ENCODE data around the gene CDH26. TPM values are rescaled to one million over a fixed set of nuclear protein-coding genes. Genes with fewer than 3 reads are reported as not detected.

The CDH26 gene
- total and polyA plus RNA-seq, 2 experiments from 2014 or later: 2.0 TPM

- TF ChIP-seq, protein P1, sequence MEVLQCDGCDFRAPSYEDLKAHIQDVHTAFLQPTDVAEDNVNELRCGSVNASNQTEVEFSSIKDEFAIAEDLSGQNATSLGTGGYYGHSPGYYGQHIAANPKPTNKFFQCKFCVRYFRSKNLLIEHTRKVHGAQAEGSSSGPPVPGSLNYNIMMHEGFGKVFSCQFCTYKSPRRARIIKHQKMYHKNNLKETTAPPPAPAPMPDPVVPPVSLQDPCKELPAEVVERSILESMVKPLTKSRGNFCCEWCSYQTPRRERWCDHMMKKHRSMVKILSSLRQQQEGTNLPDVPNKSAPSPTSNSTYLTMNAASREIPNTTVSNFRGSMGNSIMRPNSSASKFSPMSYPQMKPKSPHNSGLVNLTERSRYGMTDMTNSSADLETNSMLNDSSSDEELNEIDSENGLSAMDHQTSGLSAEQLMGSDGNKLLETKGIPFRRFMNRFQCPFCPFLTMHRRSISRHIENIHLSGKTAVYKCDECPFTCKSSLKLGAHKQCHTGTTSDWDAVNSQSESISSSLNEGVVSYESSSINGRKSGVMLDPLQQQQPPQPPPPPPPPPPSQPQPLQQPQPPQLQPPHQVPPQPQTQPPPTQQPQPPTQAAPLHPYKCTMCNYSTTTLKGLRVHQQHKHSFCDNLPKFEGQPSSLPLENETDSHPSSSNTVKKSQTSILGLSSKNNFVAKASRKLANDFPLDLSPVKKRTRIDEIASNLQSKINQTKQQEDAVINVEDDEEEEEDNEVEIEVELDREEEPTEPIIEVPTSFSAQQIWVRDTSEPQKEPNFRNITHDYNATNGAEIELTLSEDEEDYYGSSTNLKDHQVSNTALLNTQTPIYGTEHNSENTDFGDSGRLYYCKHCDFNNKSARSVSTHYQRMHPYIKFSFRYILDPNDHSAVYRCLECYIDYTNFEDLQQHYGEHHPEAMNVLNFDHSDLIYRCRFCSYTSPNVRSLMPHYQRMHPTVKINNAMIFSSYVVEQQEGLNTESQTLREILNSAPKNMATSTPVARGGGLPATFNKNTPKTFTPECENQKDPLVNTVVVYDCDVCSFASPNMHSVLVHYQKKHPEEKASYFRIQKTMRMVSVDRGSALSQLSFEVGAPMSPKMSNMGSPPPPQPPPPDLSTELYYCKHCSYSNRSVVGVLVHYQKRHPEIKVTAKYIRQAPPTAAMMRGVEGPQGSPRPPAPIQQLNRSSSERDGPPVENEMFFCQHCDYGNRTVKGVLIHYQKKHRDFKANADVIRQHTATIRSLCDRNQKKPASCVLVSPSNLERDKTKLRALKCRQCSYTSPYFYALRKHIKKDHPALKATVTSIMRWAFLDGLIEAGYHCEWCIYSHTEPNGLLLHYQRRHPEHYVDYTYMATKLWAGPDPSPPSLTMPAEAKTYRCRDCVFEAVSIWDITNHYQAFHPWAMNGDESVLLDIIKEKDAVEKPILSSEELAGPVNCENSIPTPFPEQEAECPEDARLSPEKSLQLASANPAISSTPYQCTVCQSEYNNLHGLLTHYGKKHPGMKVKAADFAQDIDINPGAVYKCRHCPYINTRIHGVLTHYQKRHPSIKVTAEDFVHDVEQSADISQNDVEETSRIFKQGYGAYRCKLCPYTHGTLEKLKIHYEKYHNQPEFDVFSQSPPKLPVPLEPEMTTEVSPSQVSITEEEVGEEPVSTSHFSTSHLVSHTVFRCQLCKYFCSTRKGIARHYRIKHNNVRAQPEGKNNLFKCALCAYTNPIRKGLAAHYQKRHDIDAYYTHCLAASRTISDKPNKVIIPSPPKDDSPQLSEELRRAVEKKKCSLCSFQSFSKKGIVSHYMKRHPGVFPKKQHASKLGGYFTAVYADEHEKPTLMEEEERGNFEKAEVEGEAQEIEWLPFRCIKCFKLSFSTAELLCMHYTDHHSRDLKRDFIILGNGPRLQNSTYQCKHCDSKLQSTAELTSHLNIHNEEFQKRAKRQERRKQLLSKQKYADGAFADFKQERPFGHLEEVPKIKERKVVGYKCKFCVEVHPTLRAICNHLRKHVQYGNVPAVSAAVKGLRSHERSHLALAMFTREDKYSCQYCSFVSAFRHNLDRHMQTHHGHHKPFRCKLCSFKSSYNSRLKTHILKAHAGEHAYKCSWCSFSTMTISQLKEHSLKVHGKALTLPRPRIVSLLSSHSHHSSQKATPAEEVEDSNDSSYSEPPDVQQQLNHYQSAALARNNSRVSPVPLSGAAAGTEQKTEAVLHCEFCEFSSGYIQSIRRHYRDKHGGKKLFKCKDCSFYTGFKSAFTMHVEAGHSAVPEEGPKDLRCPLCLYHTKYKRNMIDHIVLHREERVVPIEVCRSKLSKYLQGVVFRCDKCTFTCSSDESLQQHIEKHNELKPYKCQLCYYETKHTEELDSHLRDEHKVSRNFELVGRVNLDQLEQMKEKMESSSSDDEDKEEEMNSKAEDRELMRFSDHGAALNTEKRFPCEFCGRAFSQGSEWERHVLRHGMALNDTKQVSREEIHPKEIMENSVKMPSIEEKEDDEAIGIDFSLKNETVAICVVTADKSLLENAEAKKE (CRISPR knock-in tag; IDR thresholded peaks at IDR 0.05): no peak
- TF ChIP-seq EZH2 (IDR thresholded peaks at IDR 0.05; ENCODE audit: low read depth, unreplicated experiment) (no peak), CTCF (conservative IDR thresholded peaks at IDR 0.05; ENCODE audit: low read depth in 2 of 2) (no peak), ETS1 (IDR thresholded peaks at IDR 0.05) (no peak), STAT1 (IDR thresholded peaks at IDR 0.05; ENCODE audit: unreplicated experiment) (no peak)
Observed at GRCh38 chr20:60046011-60046413, 87.8 kb downstream of the CDH26 start (continued).

DNA sequence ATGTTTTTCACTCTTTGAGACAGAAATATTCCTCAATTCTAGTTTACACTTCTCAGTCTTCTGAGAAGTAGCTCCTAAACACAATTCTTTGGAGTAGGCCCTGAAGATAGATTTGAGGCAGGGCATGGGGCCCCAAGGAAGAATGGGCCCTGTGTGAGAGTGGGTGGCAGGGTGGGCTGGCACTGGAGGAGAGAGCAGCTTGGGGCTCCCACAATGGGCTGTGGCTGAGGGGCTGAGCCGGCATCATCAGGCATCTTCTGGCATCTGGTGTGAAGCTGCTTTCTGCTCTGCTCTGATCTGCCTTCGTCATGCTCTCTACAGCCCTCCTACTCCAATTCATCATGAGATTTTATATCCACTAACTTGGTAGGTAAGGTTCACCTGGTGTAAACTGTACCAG, 88.2 kb downstream of the CDH26 start:
- no peaks in the 10 kb centered on the region for H3F3A ChIP-seq (replicated peaks; ENCODE audit: low read depth)
- Mint-ChIP-seq H3K27me3 (ENCODE audit: insufficient read depth, low read depth, poor library complexity) (peaks cover 9% of the 10 kb centered on the region), H3K27ac (no peak overlapping the region), H3K4me3 (no peak overlapping the region), H3K4me1 (peaks cover 4% of the 10 kb centered on the region; the same call in 2 of the 3 replicates), H3K9me3 (no peaks in the 10 kb centered on the region; the same call in 2 of the 3 replicates), H3K36me3 (ENCODE audit: low read depth) (no peaks in the 10 kb centered on the region)
- no peaks in the 10 kb centered on the region for H3K79me2 ChIP-seq (replicated peaks; ENCODE audit: insufficient read depth)
- no peaks in the 10 kb centered on the region for H3K27me3 ChIP-seq (ENCODE audit: insufficient read depth)
- no peak overlapping the region for H3K4me2 ChIP-seq
- H3K9me2 ChIP-seq (ENCODE audit: insufficient read depth): no peaks in the 10 kb centered on the region
- H3K4me3 ChIP-seq: no peak overlapping the region
- H3K36me3 ChIP-seq (ENCODE audit: insufficient read depth): no peaks in the 10 kb centered on the region
- TF ChIP-seq STAT1 (IDR thresholded peaks at IDR 0.05; ENCODE audit: unreplicated experiment) (no peak), CREB1 (CRISPR knock-in tag; IDR thresholded peaks at IDR 0.05; ENCODE audit: low read depth) (no peak), EZH2 (IDR thresholded peaks at IDR 0.05; ENCODE audit: low read depth, unreplicated experiment) (no peak), ZNF114 (CRISPR knock-in tag; IDR thresholded peaks at IDR 0.05) (no peak)
- no peak for DNase-seq (ENCODE audit: low spot score)
- H2AFZ ChIP-seq: no peak overlapping the region
- no peaks in the 10 kb centered on the region for H4K20me1 ChIP-seq (replicated peaks; ENCODE audit: insufficient read depth)
- ATAC-seq: no peak
- H3K4me1 ChIP-seq (ENCODE audit: insufficient read depth): peaks cover 4% of the 10 kb centered on the region; the same call in 1 of the 2 replicates
- H3K27ac ChIP-seq (ENCODE audit: low read depth): no peak overlapping the region
